ENCODE results near the gene FCF1. TPM values are rescaled to one million over a fixed set of nuclear protein-coding genes. Genes with fewer than 3 reads are reported as not detected.

The FCF1 gene, protein sequence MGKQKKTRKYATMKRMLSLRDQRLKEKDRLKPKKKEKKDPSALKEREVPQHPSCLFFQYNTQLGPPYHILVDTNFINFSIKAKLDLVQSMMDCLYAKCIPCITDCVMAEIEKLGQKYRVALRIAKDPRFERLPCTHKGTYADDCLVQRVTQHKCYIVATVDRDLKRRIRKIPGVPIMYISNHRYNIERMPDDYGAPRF
- 10 to 100 TPM; 24.3 to 45.0 (median 31.2) TPM for total RNA-seq

- TF ChIP-seq, protein P1, sequence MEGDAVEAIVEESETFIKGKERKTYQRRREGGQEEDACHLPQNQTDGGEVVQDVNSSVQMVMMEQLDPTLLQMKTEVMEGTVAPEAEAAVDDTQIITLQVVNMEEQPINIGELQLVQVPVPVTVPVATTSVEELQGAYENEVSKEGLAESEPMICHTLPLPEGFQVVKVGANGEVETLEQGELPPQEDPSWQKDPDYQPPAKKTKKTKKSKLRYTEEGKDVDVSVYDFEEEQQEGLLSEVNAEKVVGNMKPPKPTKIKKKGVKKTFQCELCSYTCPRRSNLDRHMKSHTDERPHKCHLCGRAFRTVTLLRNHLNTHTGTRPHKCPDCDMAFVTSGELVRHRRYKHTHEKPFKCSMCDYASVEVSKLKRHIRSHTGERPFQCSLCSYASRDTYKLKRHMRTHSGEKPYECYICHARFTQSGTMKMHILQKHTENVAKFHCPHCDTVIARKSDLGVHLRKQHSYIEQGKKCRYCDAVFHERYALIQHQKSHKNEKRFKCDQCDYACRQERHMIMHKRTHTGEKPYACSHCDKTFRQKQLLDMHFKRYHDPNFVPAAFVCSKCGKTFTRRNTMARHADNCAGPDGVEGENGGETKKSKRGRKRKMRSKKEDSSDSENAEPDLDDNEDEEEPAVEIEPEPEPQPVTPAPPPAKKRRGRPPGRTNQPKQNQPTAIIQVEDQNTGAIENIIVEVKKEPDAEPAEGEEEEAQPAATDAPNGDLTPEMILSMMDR (IDR thresholded peaks at IDR 0.05; ENCODE audit: low read depth): no peak
Measured at GRCh38 chr14:74712499-74713394, at the start of gene FCF1, which contains the start of gene AREL1. TSS of gene FCF1 (plus strand) at chr14:74713144. CDS start at chr14:74713198, 54 bp downstream. TSS of gene AREL1 (minus strand) at chr14:74713080. CDS start at chr14:74685615, 27,465 bp downstream.

- TF ChIP-seq, protein P1 (IDR thresholded peaks at IDR 0.05; ENCODE audit: low read depth): no peak
Measured at GRCh38 chr14:74663884-74664283, 49.1 kb upstream of the FCF1 start.

DNA sequence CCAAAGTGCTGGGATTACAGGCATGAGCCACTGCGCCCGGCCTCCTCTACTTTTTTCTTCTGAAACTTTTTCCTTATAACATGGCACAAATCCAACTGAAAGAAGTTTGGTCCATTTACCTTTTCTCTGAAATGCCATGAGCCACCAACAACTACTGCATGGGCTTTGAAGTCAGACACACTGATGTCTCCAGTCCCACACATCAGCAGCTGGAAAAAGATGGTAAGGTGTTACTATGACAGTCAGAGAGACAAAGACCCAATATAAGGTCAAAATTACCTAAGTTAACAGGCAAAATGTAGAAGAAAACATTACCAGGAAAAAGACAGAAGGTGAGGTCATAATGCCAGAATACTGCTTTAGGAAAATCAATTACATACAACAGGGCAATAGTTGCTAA lies 48.2 kb upstream of the FCF1 start:
- TF ChIP-seq, protein P1 (IDR thresholded peaks at IDR 0.05; ENCODE audit: low read depth): no peak

DNA sequence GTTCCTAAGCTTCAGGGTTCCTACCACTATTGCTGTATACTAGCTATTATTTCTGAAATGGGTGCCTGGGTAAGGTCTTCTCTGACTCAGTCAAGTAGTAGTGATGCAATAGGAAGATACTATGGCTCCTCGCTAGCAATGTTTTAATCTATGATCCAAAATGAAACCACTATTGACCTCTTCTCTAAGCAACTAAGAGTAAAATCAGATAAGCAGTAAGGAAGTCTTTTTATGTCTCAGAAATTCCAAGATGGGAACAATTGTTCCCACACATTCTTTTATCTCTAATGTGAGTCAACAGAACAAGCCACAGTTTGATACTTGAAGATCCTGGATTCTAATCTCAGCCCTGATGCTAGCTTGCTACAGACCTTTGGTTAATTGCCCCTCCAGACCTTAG lies 45.2 kb upstream of the FCF1 start:
- TF ChIP-seq, protein P1 (IDR thresholded peaks at IDR 0.05; ENCODE audit: low read depth): no peak

DNA sequence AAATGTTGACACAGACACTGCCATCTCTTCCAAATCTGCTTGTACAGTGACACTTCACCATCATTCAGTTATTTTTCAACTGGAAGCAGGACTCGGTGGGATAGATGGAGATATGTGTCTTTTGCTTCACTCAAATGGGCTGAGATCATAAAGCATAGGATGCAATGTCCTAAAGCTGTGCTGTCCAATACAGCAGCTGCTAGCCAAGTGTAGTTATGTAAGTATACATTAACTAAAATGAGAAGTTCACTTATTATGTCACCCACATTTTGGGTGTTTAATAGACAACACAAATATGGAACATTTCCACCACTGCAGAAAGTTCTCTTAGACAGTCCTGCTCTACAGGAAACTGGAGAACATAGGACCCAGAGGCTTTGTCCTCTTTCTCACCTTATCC lies 43.7 kb upstream of the FCF1 start:
- TF ChIP-seq, protein P1 (IDR thresholded peaks at IDR 0.05; ENCODE audit: low read depth): no peak

- TF ChIP-seq, protein P1 (IDR thresholded peaks at IDR 0.05; ENCODE audit: low read depth): no peak
Measured at GRCh38 chr14:74669846-74670245, 43.1 kb upstream of the FCF1 start.

- TF ChIP-seq, protein P1 (IDR thresholded peaks at IDR 0.05; ENCODE audit: low read depth): no peak
Measured at GRCh38 chr14:74670726-74671411, 42.1 kb upstream of the FCF1 start.
